ENCODE results near the gene KCNJ13. TPM values are rescaled to one million over a fixed set of nuclear protein-coding genes. Genes with fewer than 3 reads are reported as not detected.

The KCNJ13 gene
- polyA plus RNA-seq, 2 of the 4 experiments (the other 2 are of a cell fraction), result not detected

GRCh38 chr2:232787806-232788205, 11.4 kb upstream of the KCNJ13 start (continued):
- TF ChIP-seq, protein P1, sequence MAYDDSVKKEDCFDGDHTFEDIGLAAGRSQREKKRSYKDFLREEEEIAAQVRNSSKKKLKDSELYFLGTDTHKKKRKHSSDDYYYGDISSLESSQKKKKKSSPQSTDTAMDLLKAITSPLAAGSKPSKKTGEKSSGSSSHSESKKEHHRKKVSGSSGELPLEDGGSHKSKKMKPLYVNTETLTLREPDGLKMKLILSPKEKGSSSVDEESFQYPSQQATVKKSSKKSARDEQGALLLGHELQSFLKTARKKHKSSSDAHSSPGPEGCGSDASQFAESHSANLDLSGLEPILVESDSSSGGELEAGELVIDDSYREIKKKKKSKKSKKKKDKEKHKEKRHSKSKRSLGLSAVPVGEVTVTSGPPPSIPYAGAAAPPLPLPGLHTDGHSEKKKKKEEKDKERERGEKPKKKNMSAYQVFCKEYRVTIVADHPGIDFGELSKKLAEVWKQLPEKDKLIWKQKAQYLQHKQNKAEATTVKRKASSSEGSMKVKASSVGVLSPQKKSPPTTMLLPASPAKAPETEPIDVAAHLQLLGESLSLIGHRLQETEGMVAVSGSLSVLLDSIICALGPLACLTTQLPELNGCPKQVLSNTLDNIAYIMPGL (CRISPR knock-in tag; IDR thresholded peaks at IDR 0.05; ENCODE audit: borderline replicate concordance), result no peak
- TF ChIP-seq, protein P2, sequence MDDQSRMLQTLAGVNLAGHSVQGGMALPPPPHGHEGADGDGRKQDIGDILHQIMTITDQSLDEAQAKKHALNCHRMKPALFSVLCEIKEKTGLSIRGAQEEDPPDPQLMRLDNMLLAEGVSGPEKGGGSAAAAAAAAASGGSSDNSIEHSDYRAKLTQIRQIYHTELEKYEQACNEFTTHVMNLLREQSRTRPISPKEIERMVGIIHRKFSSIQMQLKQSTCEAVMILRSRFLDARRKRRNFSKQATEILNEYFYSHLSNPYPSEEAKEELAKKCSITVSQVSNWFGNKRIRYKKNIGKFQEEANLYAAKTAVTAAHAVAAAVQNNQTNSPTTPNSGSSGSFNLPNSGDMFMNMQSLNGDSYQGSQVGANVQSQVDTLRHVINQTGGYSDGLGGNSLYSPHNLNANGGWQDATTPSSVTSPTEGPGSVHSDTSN (IDR thresholded peaks at IDR 0.05), result no peak
- no peak for TF ChIP-seq NR3C1 (IDR thresholded peaks at IDR 0.05)
- TF ChIP-seq MAZ (IDR thresholded peaks at IDR 0.05; ENCODE audit: borderline replicate concordance, low read depth, low read length), result no peak
- TF ChIP-seq KDM5A (IDR thresholded peaks at IDR 0.05), result no peak

GRCh38 chr2:232783278-232783677, 6.9 kb upstream of the KCNJ13 start:
- peaks cover 12% of the 10 kb centered on the region for H3K4me1 ChIP-seq
- POLR2A ChIA-PET, result no interaction called here
- H3K4me2 ChIP-seq, result no peak overlapping the region
- DNase-seq (ENCODE audit: low read depth in 1 of 2, low spot score in 1 of 2) (no peak), ATAC-seq (no peak), FAIRE-seq (no peak)
- no peak for TF ChIP-seq ZSCAN20 (CRISPR knock-in tag; IDR thresholded peaks at IDR 0.05)
- no peak for TF ChIP-seq NFE2L2 (conservative IDR thresholded peaks at IDR 0.05; ENCODE audit: low read length)
- TF ChIP-seq, protein P3, sequence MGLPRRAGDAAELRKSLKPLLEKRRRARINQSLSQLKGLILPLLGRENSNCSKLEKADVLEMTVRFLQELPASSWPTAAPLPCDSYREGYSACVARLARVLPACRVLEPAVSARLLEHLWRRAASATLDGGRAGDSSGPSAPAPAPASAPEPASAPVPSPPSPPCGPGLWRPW (IDR thresholded peaks at IDR 0.05), result no peak
- TF ChIP-seq TFCP2L1 (CRISPR knock-in tag; IDR thresholded peaks at IDR 0.05), result no peak
- no peak for TF ChIP-seq HDAC2 (IDR thresholded peaks at IDR 0.05)
- TF ChIP-seq, protein P4, sequence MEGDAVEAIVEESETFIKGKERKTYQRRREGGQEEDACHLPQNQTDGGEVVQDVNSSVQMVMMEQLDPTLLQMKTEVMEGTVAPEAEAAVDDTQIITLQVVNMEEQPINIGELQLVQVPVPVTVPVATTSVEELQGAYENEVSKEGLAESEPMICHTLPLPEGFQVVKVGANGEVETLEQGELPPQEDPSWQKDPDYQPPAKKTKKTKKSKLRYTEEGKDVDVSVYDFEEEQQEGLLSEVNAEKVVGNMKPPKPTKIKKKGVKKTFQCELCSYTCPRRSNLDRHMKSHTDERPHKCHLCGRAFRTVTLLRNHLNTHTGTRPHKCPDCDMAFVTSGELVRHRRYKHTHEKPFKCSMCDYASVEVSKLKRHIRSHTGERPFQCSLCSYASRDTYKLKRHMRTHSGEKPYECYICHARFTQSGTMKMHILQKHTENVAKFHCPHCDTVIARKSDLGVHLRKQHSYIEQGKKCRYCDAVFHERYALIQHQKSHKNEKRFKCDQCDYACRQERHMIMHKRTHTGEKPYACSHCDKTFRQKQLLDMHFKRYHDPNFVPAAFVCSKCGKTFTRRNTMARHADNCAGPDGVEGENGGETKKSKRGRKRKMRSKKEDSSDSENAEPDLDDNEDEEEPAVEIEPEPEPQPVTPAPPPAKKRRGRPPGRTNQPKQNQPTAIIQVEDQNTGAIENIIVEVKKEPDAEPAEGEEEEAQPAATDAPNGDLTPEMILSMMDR (IDR thresholded peaks at IDR 0.05), result no peak
- no peak for TF ChIP-seq SREBF2 (IDR thresholded peaks at IDR 0.05)
- TF ChIP-seq CHD4 (IDR thresholded peaks at IDR 0.05; ENCODE audit: borderline replicate concordance), result no peak
- no peak for TF ChIP-seq SMC3 (IDR thresholded peaks at IDR 0.05)
- TF ChIP-seq NR3C1 (IDR thresholded peaks at IDR 0.05), result no peak
- no peak for TF ChIP-seq HEYL (CRISPR knock-in tag; IDR thresholded peaks at IDR 0.05)
- TF ChIP-seq BCL3 (IDR thresholded peaks at IDR 0.05), result no peak
- no peak for TF ChIP-seq JUNB (IDR thresholded peaks at IDR 0.05)
- TF ChIP-seq, protein P5, sequence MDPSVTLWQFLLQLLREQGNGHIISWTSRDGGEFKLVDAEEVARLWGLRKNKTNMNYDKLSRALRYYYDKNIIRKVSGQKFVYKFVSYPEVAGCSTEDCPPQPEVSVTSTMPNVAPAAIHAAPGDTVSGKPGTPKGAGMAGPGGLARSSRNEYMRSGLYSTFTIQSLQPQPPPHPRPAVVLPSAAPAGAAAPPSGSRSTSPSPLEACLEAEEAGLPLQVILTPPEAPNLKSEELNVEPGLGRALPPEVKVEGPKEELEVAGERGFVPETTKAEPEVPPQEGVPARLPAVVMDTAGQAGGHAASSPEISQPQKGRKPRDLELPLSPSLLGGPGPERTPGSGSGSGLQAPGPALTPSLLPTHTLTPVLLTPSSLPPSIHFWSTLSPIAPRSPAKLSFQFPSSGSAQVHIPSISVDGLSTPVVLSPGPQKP (IDR thresholded peaks at IDR 0.05; ENCODE audit: low read depth, low read length), result no peak
- no peak for TF ChIP-seq ESRRA (IDR thresholded peaks at IDR 0.05; ENCODE audit: borderline replicate concordance, low read length)
- no peak for TF ChIP-seq PHF8 (IDR thresholded peaks at IDR 0.05; ENCODE audit: borderline replicate concordance, low read depth)
- TF ChIP-seq HOXB13 (CRISPR knock-in tag; IDR thresholded peaks at IDR 0.05; ENCODE audit: low read depth), result no peak
- TF ChIP-seq RARB (CRISPR knock-in tag; IDR thresholded peaks at IDR 0.05), result no peak
- no peak for TF ChIP-seq FOXS1 (CRISPR knock-in tag; IDR thresholded peaks at IDR 0.05)
- CTCF ChIA-PET, result interaction anchor here (1.3 kb wide), 1 partner anchor 9 kb away, joined by 4 read pairs; no protein-coding TSS in a partner anchor
- no peak overlapping the region for H3K4me3 ChIP-seq
- no peaks in the 10 kb centered on the region for H3K9me3 ChIP-seq
- no peak overlapping the region for H3K27ac ChIP-seq

Data from A549 (cell line).